ENCODE results near the gene DPP3. TPM values are rescaled to one million over a fixed set of nuclear protein-coding genes. Genes with fewer than 3 reads are reported as not detected.

Gene DPP3
- total RNA-seq, 1 experiment from 2014 or later, result 93.3 TPM

DNA sequence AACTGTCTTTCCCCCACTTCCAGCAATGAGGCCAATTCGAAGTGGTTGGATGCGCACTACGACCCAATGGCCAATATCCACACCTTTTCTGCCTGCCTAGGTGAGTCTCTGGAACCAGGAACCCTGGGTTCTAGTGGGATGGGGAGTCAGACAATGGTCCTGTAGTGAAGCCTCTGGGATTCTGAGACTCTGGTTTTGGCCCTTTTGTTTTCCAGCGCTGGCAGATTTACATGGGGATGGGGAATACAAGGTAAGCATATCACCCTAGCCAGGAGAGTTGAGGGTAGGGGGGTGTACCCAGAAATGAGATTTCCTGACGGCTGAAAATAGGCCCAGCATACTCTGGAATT, 30.7 kb downstream of the DPP3 start:
- TF ChIP-seq EZH2 (IDR thresholded peaks at IDR 0.05; ENCODE audit: borderline replicate concordance, low read depth, low read length, poor library complexity, severe bottlenecking), result no peak
- TF ChIP-seq, protein P1, sequence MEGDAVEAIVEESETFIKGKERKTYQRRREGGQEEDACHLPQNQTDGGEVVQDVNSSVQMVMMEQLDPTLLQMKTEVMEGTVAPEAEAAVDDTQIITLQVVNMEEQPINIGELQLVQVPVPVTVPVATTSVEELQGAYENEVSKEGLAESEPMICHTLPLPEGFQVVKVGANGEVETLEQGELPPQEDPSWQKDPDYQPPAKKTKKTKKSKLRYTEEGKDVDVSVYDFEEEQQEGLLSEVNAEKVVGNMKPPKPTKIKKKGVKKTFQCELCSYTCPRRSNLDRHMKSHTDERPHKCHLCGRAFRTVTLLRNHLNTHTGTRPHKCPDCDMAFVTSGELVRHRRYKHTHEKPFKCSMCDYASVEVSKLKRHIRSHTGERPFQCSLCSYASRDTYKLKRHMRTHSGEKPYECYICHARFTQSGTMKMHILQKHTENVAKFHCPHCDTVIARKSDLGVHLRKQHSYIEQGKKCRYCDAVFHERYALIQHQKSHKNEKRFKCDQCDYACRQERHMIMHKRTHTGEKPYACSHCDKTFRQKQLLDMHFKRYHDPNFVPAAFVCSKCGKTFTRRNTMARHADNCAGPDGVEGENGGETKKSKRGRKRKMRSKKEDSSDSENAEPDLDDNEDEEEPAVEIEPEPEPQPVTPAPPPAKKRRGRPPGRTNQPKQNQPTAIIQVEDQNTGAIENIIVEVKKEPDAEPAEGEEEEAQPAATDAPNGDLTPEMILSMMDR (conservative IDR thresholded peaks at IDR 0.05; ENCODE audit: low read depth, low read length), result no peak
- peaks cover 11% of the 10 kb centered on the region for H3K4me1 ChIP-seq (ENCODE audit: insufficient read depth, low read length, poor library complexity, severe bottlenecking)
- H3K9me3 ChIP-seq (ENCODE audit: low read depth, low read length, poor library complexity, severe bottlenecking), result no peaks in the 10 kb centered on the region
- no peaks in the 10 kb centered on the region for H3K27me3 ChIP-seq (replicated peaks; ENCODE audit: insufficient read depth, low read depth, low read length, poor library complexity)
- H3K36me3 ChIP-seq (ENCODE audit: insufficient read depth, low read length, poor library complexity, severe bottlenecking), result peaks cover 8% of the 10 kb centered on the region
- H3K4me3 ChIP-seq (ENCODE audit: low read depth, low read length, poor library complexity, severe bottlenecking), result peak overlapping the region; percentile 67
- peak overlapping the region; percentile 55 for H3K27ac ChIP-seq (ENCODE audit: low read depth, low read length, poor library complexity, severe bottlenecking)
- ChIA-PET POLR2A (ENCODE audit: low non-redundant PET) (no interaction called here), CTCF (interaction anchor here (0.6 to 0.9 kb wide), 2 partner anchors 19 to 210 kb away, joined by 3 to 6 read pairs; no protein-coding TSS in a partner anchor)
- TSS peak; percentile 64 for BruUV-seq (replicated peaks)
- intact Hi-C loops (cut with micrococcal nuclease; ENCODE audit: unreplicated experiment), result no loop called here
- DNase-seq (ENCODE audit: low spot score), result no peak

DNA sequence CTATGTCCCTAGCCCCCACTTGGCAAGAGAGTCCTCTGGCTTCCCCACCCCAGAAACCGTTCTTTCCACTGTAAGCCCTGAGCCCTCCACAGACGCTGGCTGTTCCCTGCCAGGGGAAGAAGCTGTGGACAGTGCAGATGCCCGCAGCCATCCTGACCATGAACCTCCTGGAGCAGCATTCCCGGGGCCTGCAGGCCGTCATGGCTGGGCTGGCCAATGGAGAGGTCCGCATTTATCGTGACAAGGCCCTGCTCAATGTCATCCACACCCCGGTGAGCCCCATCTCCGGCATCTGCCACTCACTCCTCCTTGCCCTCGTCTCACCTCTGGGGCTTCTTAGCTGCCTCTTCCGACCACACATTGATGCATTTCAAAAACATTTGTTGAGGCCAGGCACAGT, 43.4 kb downstream of the DPP3 start:
- intact Hi-C loops (cut with micrococcal nuclease; ENCODE audit: unreplicated experiment), result no loop called here

GRCh38 chr11:66524304-66525040, 44.2 kb downstream of the DPP3 start:
- no peak for DNase-seq (ENCODE audit: low spot score)
- ChIA-PET CTCF (no interaction called here), POLR2A (ENCODE audit: low non-redundant PET) (no interaction called here)
- H3K27me3 ChIP-seq (replicated peaks; ENCODE audit: insufficient read depth, low read depth, low read length, poor library complexity), result no peaks in the 10 kb centered on the region
- no peaks in the 10 kb centered on the region for H3K9me3 ChIP-seq (ENCODE audit: low read depth, low read length, poor library complexity, severe bottlenecking)
- no peak for TF ChIP-seq EZH2 (IDR thresholded peaks at IDR 0.05; ENCODE audit: borderline replicate concordance, low read depth, low read length, poor library complexity, severe bottlenecking)
- TF ChIP-seq, protein P1 (conservative IDR thresholded peaks at IDR 0.05; ENCODE audit: low read depth, low read length), result no peak
- intact Hi-C loops (cut with micrococcal nuclease; ENCODE audit: unreplicated experiment), result no loop called here
- no TSS peak for BruUV-seq (replicated peaks)
- H3K4me1 ChIP-seq (ENCODE audit: insufficient read depth, low read length, poor library complexity, severe bottlenecking), result no peaks in the 10 kb centered on the region
- H3K36me3 ChIP-seq (ENCODE audit: insufficient read depth, low read length, poor library complexity, severe bottlenecking), result peaks cover 11% of the 10 kb centered on the region
- no peak overlapping the region for H3K27ac ChIP-seq (ENCODE audit: low read depth, low read length, poor library complexity, severe bottlenecking)
- H3K4me3 ChIP-seq (ENCODE audit: low read depth, low read length, poor library complexity, severe bottlenecking), result no peak overlapping the region

More for the DNA sequence above, 43.4 kb downstream of the DPP3 start:
- Histone ChIP-seq H3K27ac (ENCODE audit: low read depth, low read length, poor library complexity, severe bottlenecking) (no peak overlapping the region), H3K9me3 (ENCODE audit: low read depth, low read length, poor library complexity, severe bottlenecking) (no peaks in the 10 kb centered on the region), H3K4me1 (ENCODE audit: insufficient read depth, low read length, poor library complexity, severe bottlenecking) (no peaks in the 10 kb centered on the region), H3K27me3 (replicated peaks; ENCODE audit: insufficient read depth, low read depth, low read length, poor library complexity) (no peaks in the 10 kb centered on the region), H3K36me3 (ENCODE audit: insufficient read depth, low read length, poor library complexity, severe bottlenecking) (peaks cover 12% of the 10 kb centered on the region), H3K4me3 (ENCODE audit: low read depth, low read length, poor library complexity, severe bottlenecking) (no peak overlapping the region)
- POLR2A ChIA-PET (ENCODE audit: low non-redundant PET), result no interaction called here
- CTCF ChIA-PET, result no interaction called here
- no peak for DNase-seq (ENCODE audit: low spot score)
- BruUV-seq (replicated peaks), result no TSS peak
- TF ChIP-seq, protein P1 (conservative IDR thresholded peaks at IDR 0.05; ENCODE audit: low read depth, low read length), result no peak
- no peak for TF ChIP-seq EZH2 (IDR thresholded peaks at IDR 0.05; ENCODE audit: borderline replicate concordance, low read depth, low read length, poor library complexity, severe bottlenecking)
